NCI-H82 treated with DMSO at 0.1 percent for 48 hours (cell line): ENCODE results near the gene MTIF3.
A peak's percentile ranks its signal among the peaks of the same experiment; 100 is the strongest.
"Not testable (repeated sequence)": the region's sequence is repeated elsewhere in the genome, so short reads cannot be mapped to it uniquely, and the experiment has no call there.

Experiments used
- DNase-seq: peaks from one replicate; lab custom pipeline; 2025; ENCODE audit not compliant: unreplicated experiment; lab: John Stamatoyannopoulos, UW

MTIF3 gene

DNA sequence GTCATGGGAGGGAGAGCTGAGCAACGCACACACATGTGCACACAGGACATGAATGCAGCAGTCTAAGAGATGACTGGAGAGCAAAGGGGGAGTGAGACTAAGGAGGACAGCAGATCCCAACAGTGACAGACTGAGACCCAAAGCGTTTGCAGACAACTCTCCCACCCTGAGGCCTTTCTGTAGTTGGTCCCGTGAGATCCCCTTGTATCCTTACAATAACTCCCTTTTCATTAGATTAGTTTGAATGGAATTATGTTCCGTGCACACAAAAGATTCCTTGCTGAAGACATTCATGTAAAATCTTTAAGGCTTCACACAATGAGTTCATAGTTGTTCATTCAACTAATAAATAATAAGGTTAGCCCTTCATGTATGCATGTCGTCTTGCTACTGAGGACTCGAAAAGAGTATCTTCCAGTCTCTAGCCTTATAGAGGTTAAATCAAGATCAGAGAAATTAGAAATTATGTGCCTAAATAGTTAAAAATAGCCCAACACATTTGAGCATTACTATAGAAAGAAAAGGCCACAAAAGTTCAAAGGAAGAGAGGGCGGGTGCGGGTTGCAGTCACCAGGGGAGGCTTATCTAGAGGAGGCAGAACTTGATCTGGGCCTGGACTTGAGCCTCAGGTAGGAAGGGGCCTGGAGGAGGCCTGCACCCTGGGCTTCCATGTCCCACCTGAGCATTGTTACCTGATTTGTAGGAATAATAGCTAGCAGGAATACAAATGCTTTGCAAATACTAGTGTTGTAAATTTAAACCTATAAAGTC lies 29.1 kb downstream of the MTIF3 start:
- no peak for DNase-seq

DNA sequence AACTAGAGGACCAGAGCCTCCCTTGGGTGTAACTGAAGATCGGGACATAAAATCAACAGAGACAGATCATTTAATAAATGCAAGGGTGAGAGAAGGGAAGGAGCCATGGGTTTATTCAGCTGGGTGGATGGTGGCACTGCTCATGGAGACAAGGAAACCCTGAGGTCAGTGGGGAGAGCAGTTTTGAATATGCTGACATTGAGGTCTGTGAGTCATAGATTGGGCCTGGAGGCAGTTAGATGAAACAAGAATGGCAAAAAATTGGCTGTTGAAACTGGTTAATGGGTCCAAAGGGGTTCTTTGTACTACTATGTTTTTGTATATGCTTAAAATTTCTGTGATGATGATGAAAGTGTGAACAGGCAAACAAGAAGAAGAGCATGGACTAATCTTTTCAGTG lies 31.0 kb downstream of the MTIF3 start:
- DNase-seq: no peak

DNA sequence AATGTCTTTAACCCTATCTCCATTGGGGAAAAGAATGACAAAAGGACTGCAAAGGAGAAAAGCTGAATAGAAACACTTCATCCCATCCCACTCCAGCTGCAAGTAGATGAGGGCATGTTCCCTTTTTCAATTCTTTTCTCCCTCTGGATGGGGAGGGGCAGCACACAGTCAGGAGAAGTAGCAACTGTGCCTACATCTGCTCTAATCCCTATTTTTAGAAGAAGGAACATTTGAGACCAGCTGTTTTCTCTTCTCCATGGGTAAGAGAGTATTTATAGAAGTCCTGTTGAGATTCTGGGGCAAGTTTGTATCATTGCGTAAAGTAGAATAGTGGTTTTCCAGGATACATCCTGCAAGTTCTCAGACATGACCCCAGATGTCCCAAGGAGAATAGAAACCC lies 35.2 kb downstream of the MTIF3 start:
- DNase-seq: no peak

DNA sequence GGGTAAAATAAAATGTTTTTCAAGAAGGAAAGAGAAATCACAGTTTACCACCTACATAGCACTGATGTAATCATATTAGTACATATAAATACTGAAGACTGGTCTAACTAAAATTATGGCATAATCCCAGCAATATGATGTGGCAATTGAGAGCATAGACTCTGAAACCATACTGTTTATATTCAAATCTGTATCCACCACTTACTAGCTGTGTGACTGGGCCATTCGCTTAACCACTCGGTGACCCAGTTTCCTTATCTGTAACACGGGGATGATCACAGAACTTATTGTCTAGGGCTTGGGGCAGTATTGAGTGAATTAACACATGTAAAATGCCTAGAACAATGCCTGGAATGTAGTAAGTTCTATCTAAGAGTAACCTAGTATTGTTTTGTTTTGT lies 39.0 kb downstream of the MTIF3 start:
- no peak for DNase-seq

DNA sequence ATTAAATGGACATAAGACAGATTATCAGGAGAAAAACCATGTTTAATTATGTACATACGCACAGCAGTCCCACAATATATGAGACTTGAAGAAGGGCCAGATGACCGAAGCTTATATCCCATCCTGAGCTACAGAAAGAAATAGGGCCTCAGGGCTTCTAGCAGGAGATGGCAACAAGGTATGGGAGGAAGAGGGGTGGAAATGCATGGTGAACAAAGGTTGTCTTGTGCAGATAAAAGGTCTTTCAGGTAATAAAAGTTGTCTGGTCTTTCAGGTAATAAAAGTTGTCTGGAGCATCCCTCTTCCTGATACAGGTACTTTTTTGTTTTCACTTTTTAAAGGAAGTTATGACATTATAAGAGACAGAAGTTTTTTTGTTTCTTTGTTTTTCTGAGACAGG lies 41.4 kb downstream of the MTIF3 start:
- DNase-seq: no peak

DNA sequence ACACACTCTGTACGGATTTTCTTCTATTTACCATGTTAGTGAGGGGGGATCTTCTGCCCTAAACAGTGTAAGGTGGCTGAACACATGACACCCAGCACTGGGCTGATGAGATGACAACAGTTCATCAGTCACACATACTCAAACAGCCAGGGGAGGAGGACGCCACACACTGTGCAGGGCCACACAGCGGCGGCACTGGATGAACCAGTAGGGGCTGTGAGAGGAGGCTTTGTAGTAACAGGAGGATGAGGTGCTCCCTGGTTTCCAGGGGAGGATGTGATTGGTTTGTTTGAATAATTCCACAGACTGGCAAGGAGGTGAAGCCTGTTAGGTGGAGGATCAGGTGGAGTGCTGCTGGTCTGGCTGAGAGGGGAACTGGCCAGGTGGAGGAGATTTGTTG lies 42.3 kb downstream of the MTIF3 start:
- no peak for DNase-seq

DNA sequence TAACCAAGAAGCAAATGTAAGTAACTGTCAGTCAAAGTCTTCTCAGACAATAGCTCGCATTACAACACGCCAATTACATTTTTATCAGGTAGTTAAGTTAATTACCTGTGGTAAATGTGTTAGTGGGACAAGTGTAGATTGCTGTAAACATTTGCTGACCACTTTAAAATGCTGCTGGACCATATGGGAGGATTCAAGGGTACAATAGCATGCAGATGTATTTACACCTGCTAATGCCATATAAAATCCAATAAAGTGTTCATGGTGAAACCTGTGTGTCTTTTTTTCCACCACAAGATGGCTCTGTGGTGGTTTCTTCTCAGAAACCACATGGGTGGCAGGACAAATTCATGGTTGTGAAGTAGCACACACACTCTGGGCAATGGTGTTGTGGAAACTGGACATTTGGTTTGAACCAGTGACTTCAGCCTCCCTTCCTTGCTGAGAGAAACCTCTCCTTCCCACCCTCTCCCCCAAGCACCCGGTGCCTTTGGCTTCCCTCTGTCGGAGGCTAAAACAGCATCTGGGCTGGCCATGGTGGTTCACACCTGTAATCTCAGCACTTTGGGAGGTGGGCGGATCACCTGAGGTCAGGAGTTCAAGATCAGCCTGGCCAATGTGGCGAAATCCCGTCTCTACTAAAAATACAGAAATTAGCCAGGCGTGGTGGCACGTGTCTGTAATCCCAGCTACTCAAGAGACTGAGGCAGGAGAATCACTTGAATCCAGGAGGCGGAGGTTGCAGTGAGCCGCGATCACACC lies 44.0 kb downstream of the MTIF3 start:
- DNase-seq: peak; percentile 28

DNA sequence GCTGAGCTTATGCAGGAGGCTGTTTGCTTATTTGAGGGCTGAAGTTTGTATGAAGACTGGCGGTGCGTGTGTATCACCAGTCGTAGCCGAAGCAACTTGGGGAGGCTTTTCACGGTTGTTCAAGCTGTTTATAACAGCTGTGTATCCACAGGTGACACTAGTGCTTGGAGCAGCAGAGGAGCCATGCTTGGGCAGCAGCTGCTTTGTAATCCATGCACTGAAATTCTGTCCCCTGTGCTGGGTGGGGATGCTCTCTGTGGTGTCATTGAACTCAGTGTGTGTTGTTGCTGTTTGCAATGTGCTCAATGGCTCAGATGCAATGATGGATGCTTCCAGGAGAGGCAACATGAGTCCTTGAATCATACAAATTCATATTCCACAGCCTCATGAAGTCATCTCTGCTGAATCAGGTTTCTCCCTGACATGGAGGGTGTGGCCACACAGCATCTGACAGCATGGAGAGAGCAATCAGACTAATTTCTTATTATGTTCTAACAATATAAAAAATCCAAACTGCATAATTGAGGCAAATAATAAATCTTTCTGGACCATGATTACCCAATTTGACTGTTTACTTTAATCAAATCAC lies 44.7 kb downstream of the MTIF3 start:
- no peak for DNase-seq

DNA sequence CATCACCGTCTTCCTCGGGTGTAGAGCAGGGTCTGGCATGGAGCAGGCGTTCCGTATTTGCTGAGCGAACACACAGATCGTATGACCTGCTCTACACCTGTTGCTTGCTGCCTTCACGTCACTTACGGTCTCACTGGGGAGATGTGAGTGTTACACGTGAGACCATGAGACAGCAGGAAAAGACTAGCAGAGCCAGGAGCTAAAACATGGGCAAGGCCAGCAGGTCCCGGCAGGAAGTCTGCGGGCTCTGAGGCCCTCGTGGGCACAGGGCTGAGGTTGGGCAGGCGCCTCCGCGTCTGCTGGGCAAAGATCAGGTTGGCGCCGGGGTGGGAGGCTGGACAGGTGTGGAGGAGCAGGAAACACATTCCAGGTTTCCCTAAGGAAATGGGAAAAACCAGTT lies 45.7 kb downstream of the MTIF3 start:
- no peak for DNase-seq

DNA sequence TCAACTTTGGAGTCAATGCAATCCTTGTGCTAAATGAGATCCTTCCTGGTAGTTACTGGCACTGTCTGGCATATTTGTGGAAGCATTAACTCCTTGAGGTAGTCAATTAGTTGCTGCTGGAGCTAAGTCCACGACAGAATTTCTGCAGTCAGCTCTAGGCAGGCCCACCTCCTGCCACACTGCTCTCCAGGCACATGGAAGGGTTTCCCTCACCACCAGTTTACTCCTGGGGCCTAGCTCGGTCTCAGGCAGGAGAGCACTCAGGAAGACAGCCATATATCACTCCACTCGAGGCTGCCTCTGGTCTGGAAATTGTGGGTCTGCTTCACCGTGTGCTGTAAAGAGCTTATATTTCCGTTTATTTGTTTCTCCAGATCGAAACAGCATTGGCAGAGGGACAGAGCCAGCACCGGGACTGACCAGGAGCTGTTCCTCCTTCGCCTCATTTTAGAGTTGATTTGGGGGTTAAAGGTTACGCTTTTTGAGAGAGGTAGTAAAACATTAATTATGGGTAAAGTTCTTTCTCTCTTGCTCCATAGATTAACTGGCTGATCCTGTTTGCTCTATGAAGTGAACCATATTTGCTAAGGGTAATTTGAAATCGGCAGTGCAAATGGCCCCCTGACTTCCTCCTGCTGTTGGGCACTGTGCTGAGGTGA lies 46.5 kb downstream of the MTIF3 start:
- no peak for DNase-seq

DNA sequence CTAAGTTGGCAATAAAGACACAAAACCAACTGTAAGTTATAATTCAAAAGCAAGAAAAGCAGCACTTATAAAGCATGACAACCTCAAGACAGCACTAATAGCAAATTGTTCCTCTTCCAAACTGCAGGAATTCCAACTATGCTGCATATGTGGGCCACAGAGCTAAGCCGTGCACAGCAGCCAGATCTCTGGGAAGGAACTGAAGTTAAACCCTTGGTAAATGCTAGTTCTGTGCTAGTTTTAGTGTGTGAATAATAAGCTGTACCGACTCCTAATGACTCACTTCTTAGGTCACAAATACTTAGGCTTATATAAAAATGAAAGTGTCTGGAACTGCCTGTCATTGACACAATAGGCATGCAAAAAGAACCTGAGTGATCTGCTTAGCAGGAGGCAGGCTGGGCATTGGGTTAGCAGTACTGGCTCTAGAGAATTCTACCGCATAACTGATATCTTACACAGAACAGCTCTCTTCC lies 47.1 kb downstream of the MTIF3 start:
- DNase-seq: no peak

DNA sequence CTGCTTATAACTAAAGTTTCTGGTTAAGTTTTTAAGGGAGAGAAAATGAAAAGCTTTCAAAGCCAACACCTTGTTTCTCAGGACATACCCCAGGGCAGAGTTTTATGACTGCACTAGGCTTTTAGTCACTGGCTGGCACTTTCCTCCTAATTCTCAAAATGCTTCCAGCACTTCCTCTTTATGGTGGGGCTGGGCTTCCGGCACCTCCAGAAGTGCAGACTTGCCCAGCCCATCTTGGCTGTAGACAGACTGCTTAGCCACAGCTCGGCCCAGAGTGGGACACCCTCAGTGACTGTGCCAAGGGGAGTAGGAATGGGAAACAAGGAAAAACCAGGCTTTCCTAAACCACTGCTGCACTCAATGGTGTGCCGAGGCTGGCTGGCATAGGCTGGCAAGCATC lies 49.2 kb downstream of the MTIF3 start:
- DNase-seq: no peak

DNA sequence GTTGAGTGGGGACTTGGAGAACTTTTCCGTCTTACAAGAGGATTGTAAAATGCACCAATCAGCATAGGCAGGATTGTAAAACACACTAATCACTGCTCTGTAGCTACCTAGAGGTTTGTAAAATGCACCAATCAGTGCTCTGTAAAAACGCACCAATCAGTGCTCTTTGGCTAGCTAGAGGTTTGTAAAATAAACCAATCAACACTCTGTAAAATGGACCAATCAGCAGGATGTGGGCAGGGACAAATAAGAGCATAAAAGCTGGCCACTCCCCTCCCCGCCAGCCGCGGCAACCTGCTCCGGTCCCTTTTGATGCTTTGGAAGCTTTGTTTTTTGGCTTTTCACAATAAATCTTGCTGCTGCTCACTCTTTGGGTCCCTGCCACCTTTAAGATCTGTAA lies 50.0 kb downstream of the MTIF3 start:
- not testable (repeated sequence) for DNase-seq

DNA sequence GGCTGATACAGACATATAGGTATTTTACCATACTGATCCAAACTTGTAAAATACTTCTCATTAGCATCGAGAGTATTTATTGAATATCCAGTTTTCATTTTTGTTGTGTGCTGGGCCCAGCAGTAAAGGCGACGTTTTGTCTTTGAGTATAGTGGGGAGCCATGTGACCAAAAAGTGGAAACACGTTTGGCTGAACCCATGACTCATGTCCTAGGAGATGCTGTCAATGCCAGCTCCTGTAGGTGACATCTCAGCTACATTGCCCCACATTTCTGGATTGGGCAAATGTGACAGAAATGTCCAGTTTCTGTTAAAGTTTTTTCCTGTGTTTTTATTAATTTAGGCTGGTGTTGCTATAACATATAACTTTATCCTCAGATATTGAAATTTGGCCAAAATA lies 52.0 kb downstream of the MTIF3 start:
- no peak for DNase-seq

DNA sequence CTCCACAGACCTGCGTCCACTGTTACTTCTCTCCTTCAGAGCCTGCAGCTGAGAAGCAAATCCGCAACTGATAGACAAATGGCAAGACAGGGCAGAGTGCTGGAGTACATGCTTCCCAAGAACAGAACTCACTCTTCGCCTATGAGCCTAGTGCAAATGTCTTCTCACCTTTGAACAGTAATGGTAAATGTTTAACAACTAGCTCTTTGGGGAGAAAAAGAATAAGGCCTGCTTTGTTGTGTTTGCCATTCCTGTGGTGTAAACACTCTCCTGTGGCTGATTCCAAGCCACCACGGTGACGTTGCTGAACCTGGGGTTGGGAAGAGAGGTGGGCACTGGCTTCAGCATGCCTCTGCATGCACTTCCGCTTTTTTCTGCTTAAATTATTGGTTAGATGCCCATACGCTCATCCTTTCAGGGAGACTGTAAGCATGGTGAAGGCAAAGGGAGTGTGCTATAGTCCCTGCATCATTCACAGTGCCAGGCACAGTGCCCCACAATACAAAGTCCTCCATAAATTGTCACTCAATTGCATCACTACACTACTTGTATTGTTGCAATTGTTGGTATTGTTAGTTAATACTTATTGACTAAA lies 54.0 kb downstream of the MTIF3 start:
- no peak for DNase-seq

DNA sequence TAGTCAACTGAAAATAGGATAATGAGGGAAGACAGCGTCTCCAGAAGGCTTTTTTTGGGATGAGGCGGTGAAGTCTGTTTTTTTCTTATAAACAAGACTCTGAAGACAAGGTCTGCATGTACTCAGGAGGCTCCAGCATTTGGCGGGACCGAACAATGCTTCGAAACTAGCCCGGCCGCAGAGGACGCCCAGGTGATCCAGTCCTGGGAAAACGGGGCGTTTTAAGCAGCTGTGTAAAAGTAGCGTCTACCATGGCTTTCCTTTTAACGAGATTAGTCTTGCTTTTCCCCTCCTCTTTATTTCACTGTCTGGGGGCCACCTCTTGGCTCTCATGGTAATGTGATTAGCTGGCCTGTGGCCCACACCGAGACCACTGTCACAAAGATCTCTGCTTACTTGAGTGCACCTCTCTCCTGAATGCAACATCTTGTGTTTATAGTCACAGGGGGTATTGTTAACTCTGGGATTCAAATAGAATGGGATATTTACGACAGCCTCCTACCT lies 55.3 kb downstream of the MTIF3 start:
- peak; percentile 68 for DNase-seq

DNA sequence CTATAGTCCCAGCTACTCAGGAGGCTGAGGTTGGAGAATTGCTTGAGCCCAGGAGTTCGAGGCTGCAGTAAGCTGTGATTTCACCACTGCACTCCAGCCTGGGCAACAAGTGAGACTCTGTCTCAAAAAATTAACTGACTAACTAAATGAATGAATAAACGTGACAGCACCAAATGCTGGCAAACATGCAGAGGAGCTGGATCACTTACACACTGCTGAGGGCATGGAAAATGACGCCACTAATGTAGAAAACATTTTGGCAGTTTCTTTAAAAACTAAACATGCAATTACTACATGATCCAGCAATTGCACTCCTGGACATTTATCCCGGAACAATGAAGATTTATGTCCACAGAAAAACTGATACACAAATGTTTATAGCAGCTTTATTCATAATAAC lies 57.3 kb downstream of the MTIF3 start:
- no peak for DNase-seq

DNA sequence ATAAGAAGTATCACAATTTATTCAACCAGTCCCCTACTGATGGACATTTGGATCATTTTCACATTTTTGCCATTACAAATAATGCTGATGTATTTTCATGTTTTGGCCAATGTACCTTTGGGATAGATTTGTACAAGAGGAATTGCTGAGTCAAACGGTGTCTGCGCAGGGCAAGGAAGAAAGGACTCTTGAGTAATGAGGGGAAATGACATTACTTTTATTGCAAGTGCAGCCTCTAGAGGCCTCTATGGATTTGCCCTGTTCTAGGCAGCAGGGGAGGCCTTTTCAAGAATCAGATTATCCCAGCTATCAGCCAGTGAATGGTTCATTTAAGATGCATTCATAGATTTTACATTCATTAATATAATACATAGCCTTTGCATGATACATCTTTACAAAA lies 58.9 kb downstream of the MTIF3 start:
- no peak for DNase-seq

DNA sequence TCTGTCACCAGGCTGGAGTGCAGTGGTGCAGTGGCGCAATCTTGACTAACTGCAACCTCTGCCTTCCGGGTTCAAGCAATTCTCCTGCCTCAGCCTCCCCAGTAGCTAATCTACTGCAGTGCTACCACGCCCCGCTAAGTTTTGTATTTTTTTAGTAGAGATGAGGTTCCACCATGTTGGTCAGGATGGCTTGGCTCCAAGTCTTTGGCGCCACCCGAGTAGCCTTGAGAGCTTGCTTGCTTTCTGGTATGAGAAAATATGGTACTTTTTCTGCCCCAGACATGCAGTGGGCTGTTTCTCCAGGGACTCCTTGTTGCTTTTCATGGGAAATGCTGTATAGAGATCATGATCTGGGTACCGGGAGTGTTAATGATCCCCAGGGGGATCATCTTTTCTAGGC lies 60.5 kb downstream of the MTIF3 start:
- no peak for DNase-seq

DNA sequence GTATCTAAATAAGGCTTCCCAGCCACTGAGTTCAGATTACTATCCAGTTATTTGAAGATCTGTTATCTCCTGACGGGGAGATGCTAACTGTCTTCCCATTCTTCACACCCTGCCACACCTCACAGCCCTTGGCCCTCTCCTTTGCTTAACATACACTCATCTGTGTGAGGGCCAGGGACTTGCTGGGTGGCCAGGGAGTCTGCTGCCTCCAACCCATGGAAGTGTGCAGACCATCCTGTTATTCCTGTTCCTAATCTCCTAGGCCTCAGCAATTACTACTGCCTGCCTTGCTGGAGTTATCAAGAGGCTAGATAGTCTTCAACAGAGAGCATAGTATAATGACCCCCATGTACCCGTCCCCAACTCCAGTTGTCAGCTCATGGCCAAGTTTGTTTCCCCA lies 62.1 kb downstream of the MTIF3 start:
- DNase-seq: no peak
